Activated CD8-positive, alpha-beta memory T cell treated with anti-CD3 and anti-CD28 coated beads, Interleukin-2, amount 50 U/mL, for 4 hours (primary cell): Measurements from ENCODE around the gene ADAMTS16.

Source experiments
- DNase-seq: peaks from one replicate; pipeline ENCODE4 v3.0.0-alpha.2; 2020

The ADAMTS16 gene

GRCh38 chr5:5290674-5291334 is 150.7 kb downstream of the ADAMTS16 start:
- no peak for DNase-seq

- DNase-seq: no peak
Measured at GRCh38 chr5:5291357-5291756, 151.2 kb downstream of the ADAMTS16 start.

GRCh38 chr5:5293029-5293428 is 152.9 kb downstream of the ADAMTS16 start:
- no peak for DNase-seq

- DNase-seq: no peak
Measured at GRCh38 chr5:5294429-5294828, 154.3 kb downstream of the ADAMTS16 start.

- DNase-seq: no peak
Measured at GRCh38 chr5:5295351-5295750, 155.2 kb downstream of the ADAMTS16 start.

GRCh38 chr5:5296051-5296450 is 155.9 kb downstream of the ADAMTS16 start:
- DNase-seq: no peak

- no peak for DNase-seq
Measured at GRCh38 chr5:5297432-5298067, 157.4 kb downstream of the ADAMTS16 start.

DNA sequence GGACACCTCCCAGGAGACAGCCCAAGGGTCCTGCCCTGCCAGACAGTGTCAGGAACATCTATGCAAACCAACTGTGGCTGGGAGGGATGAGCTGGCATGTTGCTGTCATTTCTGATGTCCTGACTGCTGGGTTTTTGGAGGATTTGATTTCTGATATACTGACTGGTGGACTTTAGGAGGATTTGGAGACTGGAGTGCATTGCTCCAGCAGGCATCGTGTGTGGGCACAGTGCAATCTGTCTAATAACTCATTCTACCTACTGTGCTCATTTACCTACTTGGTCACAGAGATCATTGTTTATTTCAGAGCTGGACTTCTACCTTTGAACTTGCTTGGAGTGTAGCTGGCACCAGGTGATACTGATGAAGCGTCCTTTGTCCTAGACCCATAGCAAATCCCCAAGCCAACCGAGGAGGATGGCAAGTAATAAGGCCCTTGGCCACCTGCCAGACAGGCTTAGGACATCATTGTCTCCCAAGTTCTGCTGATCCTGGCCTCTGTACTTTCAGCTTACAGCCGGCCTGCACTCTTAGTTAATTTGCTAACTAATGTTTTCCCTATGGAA is 158.0 kb downstream of the ADAMTS16 start:
- DNase-seq: no peak

- no peak for DNase-seq
Measured at GRCh38 chr5:5298841-5299541, 158.9 kb downstream of the ADAMTS16 start.

GRCh38 chr5:5301176-5301575 is 161.0 kb downstream of the ADAMTS16 start:
- DNase-seq: no peak

- no peak for DNase-seq
Measured at GRCh38 chr5:5302201-5302600, 162.1 kb downstream of the ADAMTS16 start.

- DNase-seq: no peak
Measured at GRCh38 chr5:5303242-5303641, 163.1 kb downstream of the ADAMTS16 start.

GRCh38 chr5:5304361-5305020 is 164.4 kb downstream of the ADAMTS16 start:
- DNase-seq: no peak

GRCh38 chr5:5306696-5307095 is 166.6 kb downstream of the ADAMTS16 start:
- no peak for DNase-seq

- DNase-seq: no peak
Measured at GRCh38 chr5:5308319-5308718, 168.2 kb downstream of the ADAMTS16 start.

DNA sequence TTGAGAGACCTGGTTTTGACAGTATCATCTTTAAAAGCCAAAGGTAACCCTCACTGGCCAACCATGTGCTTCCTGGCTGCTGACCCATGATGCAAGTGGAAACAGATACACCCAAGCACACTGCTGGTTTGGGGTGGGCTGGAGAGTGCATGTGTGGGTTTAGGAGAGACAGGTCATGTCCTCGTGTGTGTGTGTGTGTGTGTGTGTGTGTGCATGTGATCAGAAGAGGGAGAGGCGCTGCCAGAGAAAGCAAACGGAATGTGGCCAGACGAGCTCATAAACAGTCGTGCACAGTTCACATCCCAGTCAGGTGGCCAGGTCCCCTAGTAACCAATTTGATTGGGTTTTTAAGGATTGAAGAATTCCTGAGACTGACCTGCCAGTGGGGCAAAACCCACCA is 169.5 kb downstream of the ADAMTS16 start:
- no peak for DNase-seq

DNA sequence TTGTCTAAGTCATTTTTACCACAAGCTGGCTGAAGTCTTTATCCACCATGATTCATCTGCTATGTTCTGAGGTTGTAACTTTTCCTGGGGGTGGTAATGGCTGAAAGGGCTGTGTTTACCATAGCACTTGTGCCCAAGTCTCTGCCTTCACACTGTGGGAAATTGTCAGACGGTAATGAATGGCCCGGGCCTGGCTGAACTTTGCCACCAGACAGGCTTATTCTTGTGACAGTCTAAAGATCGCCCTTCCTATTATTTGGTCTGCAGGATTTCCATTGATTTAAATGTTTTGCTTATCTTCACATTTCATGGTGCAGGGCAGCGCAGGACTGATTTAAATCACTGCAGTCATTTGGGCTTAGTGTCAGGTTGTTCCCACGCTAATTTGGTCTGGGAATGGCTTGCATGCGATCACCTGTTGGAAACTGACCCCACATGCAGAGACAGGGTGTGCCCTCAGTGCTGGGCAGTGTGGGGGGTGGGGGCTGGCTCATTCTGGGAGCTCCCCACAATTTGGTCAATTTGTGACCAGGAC is 173.0 kb downstream of the ADAMTS16 start:
- no peak for DNase-seq

- DNase-seq: no peak
Measured at GRCh38 chr5:5314166-5314565, 174.0 kb downstream of the ADAMTS16 start.

DNA sequence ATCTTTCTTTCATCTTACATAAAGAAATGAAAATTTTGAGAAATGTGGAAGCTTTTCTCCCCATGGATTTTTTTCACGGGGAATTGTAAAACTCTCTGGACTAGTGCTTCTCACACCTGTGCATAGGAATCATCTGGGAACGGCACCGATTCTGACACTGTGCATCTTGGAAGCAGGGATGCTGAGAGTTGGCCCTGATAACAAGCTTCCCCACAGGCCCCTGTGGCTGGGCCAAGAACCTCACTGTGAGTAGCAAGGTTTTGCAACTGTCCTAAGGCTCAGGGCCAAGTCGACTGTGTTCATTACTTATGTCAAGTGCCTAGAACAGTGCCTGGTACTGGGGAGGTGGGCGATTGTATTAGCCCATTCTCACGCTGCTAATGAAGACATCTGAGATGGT is 174.5 kb downstream of the ADAMTS16 start:
- no peak for DNase-seq

DNA sequence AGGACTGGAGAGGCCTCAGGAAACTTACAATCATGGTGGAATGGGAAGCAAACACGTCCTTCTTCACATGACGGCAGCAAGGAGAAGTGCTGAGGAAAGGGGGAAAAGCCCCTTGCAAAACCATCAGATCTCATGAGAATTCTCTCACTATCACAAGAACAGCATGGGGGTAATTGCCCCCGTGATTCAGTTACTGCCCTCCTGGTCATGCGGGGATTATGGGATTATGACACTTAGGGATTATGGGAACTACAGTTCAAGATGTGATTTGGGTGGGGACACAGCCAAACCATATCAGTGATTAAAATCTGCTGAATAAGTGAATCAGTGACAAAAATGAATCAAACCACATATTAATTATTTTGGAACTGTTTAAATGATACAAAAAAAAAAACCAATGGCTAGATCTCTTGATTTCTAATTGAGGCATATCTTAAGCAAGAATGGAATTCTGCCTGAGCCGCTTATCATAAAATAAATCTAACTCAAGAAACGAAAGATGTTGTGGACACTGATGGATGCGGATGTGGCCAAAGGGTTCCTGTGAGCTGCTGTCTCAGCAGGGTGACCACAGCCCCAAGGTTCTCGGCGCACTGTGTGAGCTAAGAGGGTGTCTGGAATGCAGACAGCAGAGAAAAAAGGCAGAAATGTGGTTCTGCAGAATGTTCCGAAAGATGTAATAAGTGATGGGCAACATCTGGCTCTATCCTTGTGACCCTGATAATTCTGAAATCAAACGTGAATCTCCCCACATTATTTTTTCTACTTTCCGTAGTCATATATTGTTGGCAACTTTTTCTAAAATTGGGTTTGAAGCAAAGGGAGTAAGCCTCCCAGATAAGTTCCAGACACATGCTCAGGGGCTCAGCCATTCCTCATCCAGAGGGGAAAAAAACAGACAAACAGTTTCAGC is 175.2 kb downstream of the ADAMTS16 start:
- no peak for DNase-seq

- DNase-seq: no peak
Measured at GRCh38 chr5:5316334-5316733, 176.2 kb downstream of the ADAMTS16 start.

DNA sequence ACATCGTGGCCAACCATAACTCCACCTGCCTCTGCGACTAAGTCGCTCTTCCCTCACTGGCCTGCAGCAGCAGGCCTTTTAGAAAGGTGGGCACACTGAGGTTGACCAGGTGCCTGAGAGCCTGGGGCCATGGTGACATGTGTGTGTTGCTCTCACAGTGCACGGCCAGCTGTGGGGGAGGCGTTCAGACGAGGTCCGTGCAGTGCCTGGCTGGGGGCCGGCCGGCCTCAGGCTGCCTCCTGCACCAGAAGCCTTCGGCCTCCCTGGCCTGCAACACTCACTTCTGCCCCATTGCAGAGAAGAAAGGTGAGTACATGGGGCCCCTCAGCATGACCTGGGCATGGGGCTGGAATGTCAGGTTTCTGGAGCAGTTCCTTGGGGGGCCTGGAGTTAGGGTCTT is 177.8 kb downstream of the ADAMTS16 start:
- no peak for DNase-seq
